ENCODE results near the gene MGAT2. TPM values are rescaled to one million over a fixed set of nuclear protein-coding genes. Genes with fewer than 3 reads are reported as not detected.

The MGAT2 gene
- 47.0 to 53.9 TPM (median 50.2 TPM) in 5 replicates for total RNA-seq (2022; extraction: Qiagen RNA extraction; ENCODE audit: low read depth)

DNA sequence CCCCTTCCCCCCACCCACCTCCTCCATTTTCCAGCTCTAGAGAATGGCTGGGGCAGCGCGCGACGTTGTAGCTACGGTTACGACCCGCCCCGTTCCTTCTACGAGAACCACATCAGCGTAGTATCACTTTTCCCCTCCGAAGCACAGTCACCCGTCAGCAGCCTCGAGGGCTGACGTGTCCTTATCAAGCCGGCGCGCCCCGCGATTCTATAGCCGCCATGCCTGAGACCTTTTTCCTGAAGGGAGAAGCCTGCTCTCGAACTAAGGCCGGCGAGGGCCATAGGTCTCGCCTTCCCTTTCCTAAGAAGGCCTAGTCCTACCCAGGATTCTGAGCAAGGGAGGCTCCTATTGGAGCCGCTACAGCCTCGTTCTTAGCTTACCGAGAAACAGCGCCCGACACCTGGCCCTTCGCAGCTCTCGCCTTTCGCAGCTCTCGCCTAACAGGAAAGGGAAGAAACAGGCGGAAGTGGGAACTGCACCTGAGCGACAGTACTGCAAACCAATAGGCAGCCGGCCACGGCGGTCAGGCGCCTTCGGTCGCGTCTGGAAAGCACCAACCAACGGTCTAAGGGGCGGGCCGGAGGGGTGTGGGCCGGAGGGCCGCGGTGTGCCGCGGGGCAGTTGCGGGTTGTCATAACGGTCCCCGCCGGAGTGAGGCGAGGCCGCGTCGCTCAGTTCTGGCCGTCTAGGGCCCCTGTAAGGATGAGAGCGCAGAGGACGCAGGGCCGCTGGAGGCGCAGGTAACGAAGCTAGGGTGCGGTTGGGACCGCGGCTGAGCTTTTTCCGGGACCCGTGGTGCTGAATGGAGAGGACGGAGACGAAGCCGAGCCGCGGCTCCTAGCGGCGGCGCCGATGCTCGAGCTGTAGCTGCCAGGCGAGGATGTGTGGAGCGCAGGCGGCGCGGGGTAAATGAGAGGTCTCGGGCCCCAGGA, at the start of gene MGAT2, which contains the start of gene RPL36AL:
Gene MGAT2 (plus strand): TSS at position 618 of the 932 bp plus-strand sequence. CDS start 470 bp downstream, outside the sequence.
Gene RPL36AL (minus strand): TSS at position 445 of the 932 bp plus-strand sequence. CDS start 1,522 bp downstream, outside the sequence.

DNA sequence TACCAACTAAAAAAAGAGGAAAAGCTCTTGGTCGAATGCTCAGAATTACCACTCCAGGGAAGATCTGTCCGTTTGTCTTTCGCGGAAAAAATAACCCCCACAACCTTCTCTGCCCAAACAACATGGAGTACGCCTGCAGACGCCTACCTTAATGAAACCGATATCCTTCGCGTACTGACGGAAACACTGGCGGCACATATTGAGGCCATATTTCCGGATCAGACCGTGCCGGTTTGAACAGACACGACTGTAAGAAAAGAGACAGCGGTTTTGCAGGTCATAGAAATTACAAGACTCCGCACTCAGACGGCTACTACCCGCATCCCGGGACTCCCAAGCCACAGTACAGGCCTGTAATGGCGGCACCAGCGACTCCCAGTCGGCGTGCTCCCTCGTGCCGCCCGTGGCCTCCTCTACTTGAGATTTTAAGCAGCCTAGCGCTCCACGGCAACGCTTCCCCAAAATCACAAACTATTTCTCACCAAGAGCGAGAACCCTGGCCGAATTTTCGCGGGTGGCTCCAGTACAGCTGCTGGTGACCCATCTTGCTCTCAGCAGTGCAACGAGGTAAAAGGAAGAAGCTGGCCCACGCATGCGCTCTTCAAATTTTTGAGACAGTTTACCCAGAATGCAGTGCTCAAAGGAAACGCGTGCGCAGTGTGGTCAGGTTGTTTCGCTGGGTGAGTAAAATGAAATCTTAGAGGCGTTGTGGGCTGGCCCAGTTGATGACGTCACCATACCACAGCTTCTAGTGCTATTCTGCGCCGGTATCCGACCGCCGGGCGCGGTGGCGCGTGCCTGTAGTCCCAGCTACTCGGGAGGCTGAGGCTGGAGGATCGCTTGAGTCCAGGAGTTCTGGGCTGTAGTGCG, 34.6 kb upstream of the MGAT2 start, which contains the start of gene RPS29:
Gene RPS29 (minus strand): TSS at position 578 of the 870 bp plus-strand sequence. CDS start 34 bp downstream, at position 544.

DNA sequence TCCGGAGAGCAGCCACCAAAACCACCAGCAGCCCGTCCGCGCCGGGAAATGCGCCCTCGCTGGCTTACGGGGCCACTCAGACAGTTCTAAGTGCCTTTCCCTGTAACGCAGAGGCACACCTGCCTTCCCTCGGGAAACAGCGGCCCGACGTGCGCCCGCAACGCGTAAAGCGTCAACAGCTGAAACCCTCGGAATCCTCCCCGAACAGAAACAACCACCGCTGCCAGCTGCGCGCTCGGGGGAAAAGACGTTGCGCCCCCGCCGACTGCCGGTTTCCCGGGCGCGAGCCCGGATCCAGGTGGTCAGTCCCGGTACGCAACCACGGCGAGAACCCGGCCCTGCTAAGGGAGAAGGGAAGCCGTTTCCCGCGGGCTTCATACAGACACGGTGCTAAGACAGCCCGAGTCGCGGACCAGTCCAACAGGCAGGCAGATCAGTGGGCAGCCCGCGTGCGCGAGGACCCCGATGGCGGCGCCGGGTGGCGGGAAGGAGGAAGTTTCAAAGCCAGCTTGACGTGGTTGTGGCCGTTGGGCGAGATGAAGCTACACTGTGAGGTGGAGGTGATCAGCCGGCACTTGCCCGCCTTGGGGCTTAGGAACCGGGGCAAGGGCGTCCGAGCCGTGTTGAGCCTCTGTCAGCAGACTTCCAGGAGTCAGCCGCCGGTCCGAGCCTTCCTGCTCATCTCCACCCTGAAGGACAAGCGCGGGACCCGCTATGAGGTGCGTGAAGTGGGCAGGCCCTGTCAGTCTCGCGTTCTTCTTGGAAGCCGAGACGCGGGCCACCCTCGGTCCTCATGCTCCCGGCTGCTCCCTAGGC, 21.9 kb upstream of the MGAT2 start, which contains the start of gene LRR1:
Gene LRR1 (plus strand): TSS at position 456 of the 816 bp plus-strand sequence. CDS start 81 bp downstream, at position 537.

DNA sequence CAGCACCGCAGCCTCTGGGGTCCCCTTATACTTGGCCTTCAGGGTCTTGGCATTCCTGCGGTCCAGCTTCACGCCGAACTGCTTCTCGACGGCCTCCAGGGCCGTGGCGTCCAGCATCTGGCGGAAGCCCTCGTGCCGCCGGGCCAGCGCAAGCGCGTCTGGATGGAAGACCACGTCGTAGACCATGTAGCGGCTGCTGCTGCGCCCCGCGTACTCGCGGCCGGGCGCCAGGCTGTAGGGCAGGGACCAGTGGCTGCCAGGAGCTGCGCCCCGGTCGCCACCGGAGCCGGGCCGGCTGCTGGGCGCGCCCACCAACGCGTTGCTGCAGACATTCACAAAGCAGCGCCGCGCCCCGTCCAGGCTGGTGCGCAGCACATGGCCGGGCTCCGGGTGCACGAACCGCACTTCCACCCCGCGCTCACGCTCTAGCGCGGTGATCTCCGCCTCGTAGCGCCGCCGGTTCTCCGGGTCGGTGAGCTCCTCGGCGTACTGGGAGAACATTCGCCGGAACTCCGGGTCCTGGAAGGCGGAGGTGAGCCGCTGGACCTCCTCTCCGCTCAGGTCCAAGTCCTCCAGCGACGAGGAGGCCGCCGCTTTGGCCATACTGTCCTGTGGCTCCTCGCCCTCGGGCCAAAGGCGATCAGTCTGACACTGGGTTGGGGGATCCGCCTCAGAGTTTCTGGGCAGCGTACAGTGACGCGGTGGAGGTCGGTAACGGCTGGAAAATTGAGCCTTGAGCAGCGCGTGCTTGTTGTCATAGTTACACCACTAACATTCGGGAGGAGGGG, 14.1 kb downstream of the MGAT2 start, which contains the start of gene DNAAF2:
Gene DNAAF2 (minus strand): TSS at position 698 of the 788 bp plus-strand sequence. CDS start 95 bp downstream, at position 603.

Other genes with a start within 250 kb of the MGAT2 start
- gene RPS29, start 34.4 kb upstream of the MGAT2 start, total RNA-seq (2022; extraction: Qiagen RNA extraction; ENCODE audit: low read depth), result 4,091 to 5,477 TPM (median 4,625 TPM) in 5 replicates
- gene LRR1, start 21.9 kb upstream of the MGAT2 start, total RNA-seq (2022; extraction: Qiagen RNA extraction; ENCODE audit: low read depth), result 47.0 to 52.7 TPM (median 51.8 TPM) in 5 replicates
- 397 to 518 TPM (median 440 TPM) in 5 replicates for gene RPL36AL, start 173 bp upstream of the MGAT2 start, total RNA-seq (2022; extraction: Qiagen RNA extraction; ENCODE audit: low read depth)
- 10.5 to 12.3 TPM (median 11.6 TPM) in 5 replicates for gene DNAAF2, start 14.4 kb downstream of the MGAT2 start, total RNA-seq (2022; extraction: Qiagen RNA extraction; ENCODE audit: low read depth)
- gene POLE2, start 67.4 kb downstream of the MGAT2 start, total RNA-seq (2022; extraction: Qiagen RNA extraction; ENCODE audit: low read depth), result 11.6 to 15.7 TPM (median 14.3 TPM) in 5 replicates
- gene KLHDC1, start 72.3 kb downstream of the MGAT2 start, total RNA-seq (2022; extraction: Qiagen RNA extraction; ENCODE audit: low read depth), result 0.16 to 0.25 TPM (median 0.21 TPM) in 4 of 5 replicates, not detected in the other
- 28.6 to 37.9 TPM (median 32.1 TPM) in 5 replicates for gene KLHDC2, start 147.4 kb downstream of the MGAT2 start, total RNA-seq (2022; extraction: Qiagen RNA extraction; ENCODE audit: low read depth)
- gene NEMF, start 232.0 kb downstream of the MGAT2 start, total RNA-seq (2022; extraction: Qiagen RNA extraction; ENCODE audit: low read depth), result 25.1 to 37.2 TPM (median 33.4 TPM) in 5 replicates